A549 (cell line): ENCODE results near the gene NTNG2.

Experiments used
- BCL3 ChIP-seq: fragments of >200 bp; sonication (Bioruptor Twin); formaldehyde crosslinking; IDR thresholded peaks from 3 replicates; pipeline ENCODE4 v1.6.1; 2016
- CTCF ChIP-seq: fragments of >200 bp; sonication (Bioruptor Twin); formaldehyde crosslinking; IDR thresholded peaks from 3 replicates; pipeline ENCODE4 v1.5.1; 2016
- ESRRA ChIP-seq: fragments of 150-350 bp; IDR thresholded peaks from 2 replicates; pipeline ENCODE4 v1.6.1; 2014; ENCODE audit warnings: mild to moderate bottlenecking, low read length, borderline replicate concordance
- FOSL2 ChIP-seq, 2 experiments: fragments of 450-650 bp in 1 of 2; fragments of >200 bp in 1 of 2; sonication (Bioruptor Twin) in 1 of 2; formaldehyde crosslinking; IDR thresholded peaks; 2 replicates each; pipeline versions ENCODE4 v1.5.0 to v1.6.1; 2016 to 2020; ENCODE audit warnings: mild to moderate bottlenecking in 1 of 2, moderate library complexity in 1 of 2
- JUN ChIP-seq, 2 experiments: fragments of >200 bp; sonication (Bioruptor Twin); formaldehyde crosslinking; IDR thresholded peaks; 2 replicates in 1 of 2; 3 replicates in 1 of 2; pipeline ENCODE4 v1.6.1; 2016 to 2017
- KDM5A ChIP-seq: fragments of 200-600 bp; sonication (generic); IDR thresholded peaks from 2 replicates; pipeline ENCODE4 v1.6.1; 2016; ENCODE audit warnings: antibody characterized with exemption, mild to moderate bottlenecking
- PHF8 ChIP-seq: fragments of 200-600 bp; sonication (generic); IDR thresholded peaks from 2 replicates; pipeline ENCODE4 v1.6.1; 2016; ENCODE audit warnings: low read depth, mild to moderate bottlenecking, antibody characterized with exemption, moderate library complexity, borderline replicate concordance
- POLR2A ChIP-seq: IDR thresholded peaks from 2 replicates; pipeline ENCODE4 v1.6.1; 2012; ENCODE audit warnings: mild to moderate bottlenecking, low read length
- RARB ChIP-seq: fragments of 250-450 bp; sonication (Bioruptor Pico); IDR thresholded peaks from 2 replicates; pipeline ENCODE4 v1.8.0; 2021; ENCODE audit warnings: mild to moderate bottlenecking, moderate library complexity
- REST ChIP-seq: fragments of 200-600 bp; sonication (generic); IDR thresholded peaks from 2 replicates; pipeline ENCODE4 v1.6.1; 2016; ENCODE audit warnings: antibody characterized with exemption, mild to moderate bottlenecking, moderate library complexity
- RFX5 ChIP-seq: fragments of 450-650 bp; IDR thresholded peaks from 2 replicates; pipeline ENCODE4 v1.7.1; 2014; ENCODE audit warnings: antibody characterized with exemption, mild to moderate bottlenecking, moderate library complexity
- SREBF2 ChIP-seq: fragments of 450-650 bp; IDR thresholded peaks from 2 replicates; pipeline ENCODE4 v1.6.1; 2014; ENCODE audit warnings: mild to moderate bottlenecking, moderate library complexity

GRCh38 chr9:132183715-132184114 lies 21.9 kb downstream of the NTNG2 start:
- TF ChIP-seq BCL3 (no peak), PHF8 (no peak), FOSL2 (IDR thresholded peaks at IDR 0.05) (no peak), FOSL2 (CRISPR knock-in tag; IDR thresholded peaks at IDR 0.05) (no peak), CTCF (no peak), JUN (IDR thresholded peaks at IDR 0.05) (no peak), SREBF2 (no peak), RFX5 (no peak), RARB (CRISPR knock-in tag) (no peak), REST (no peak), KDM5A (no peak), POLR2A (no peak), ESRRA (no peak)
